ENCODE measurements around the gene PRKCH.
"Not testable (repeated sequence)": the region's sequence is repeated elsewhere in the genome, so short reads cannot be mapped to it uniquely, and the experiment has no call there.

Gene PRKCH

DNA sequence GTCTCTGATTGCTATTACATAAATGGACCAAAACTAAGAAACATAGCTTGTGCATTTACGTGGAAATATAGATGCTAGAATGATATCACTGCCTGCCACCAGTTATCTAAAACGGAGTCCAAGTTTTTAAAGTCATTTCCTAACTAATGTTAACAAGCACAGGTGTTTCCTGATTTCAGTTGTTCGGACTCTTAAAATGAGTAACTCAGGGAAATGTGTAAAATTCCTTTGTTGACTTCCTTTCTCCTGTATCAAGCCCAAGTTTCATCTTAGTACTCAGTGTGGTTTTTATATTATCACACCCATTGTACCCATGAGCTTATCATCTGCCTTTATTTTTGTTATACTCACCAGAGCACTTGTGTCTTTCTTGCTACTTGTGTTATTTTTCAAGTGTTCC lies 13.2 kb upstream of the PRKCH start:
- DNase-seq (ENCODE audit: low spot score) = no peak

DNA sequence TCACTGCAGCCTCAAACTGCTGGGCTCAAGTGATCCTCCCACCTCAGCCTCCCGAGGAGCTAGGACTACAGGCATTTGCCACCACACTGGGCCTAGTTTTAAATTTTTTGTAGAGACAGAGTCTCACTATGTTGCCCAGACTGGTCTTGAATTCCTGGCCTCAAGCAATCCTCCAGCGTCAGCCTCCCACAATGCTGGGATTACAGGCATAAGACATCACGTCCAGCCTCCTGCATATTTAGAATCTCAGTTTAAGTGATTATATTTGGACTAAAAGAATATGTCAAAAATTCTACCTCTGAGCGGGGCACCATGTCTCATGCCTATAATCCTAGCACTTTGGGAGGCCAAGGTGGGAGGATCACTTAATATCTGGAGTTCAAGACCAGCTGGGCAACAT lies 12.7 kb upstream of the PRKCH start:
- DNase-seq (ENCODE audit: low spot score) = not testable (repeated sequence)

DNA sequence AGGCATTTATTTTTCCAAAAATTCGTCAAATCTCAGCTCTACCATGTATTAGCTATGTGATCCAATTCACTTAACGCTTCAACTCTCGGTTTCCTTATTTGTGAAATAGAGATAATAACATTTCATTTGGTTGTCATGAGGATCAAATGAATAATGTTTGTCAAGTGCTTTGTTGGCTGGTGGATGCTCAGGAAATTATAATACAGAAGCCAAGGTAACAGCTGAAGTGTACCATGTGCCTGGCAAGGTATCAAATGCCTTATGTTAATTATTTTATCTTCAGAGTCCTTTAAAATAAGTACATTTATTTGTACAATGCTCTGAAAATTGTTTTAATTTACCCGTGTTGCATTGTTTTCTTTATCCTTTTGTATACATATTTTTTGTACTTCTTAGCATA lies 6.1 kb upstream of the PRKCH start:
- DNase-seq (ENCODE audit: low spot score) = no peak

DNA sequence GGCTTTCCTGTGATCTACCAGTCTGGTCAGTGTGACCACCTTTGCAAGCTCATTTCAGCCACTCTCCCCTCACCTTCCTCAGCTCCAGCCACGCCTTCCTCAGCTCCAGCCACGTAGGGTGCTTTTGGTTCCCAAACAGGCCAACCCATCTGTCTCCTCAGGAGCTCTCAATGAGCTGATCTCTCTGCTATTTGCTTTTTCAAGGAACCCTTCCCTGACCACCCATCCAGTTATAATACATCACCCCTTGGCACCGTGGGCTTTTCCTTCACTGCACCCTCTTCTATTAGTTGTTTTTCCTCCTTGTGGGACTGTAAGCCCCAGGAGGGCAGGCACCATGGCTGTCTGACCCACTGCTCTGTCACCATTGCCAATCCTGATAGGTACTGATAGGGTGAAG lies 2.3 kb upstream of the PRKCH start:
- no peak for DNase-seq (ENCODE audit: low spot score)

DNA sequence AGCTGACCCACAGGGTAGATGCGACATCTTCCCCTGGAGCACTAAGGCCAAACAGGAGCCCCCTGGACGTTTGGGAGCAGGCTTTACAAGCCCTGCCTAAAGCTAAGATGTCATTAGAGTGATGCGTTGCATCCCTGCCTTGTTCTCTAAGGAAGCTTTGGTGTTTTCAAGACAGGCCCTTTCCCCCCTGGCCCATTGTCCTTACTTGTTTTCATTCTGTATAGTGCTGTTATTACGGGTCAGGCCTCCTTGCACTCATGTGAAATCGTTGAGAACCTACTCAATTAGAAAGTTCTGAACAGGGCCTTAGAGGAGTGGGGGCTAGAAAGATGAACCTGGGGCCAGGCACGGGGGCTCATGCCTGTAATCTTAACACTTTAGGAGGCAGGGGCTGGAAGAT lies 1.7 kb upstream of the PRKCH start:
- no peak for DNase-seq (ENCODE audit: low spot score)

DNA sequence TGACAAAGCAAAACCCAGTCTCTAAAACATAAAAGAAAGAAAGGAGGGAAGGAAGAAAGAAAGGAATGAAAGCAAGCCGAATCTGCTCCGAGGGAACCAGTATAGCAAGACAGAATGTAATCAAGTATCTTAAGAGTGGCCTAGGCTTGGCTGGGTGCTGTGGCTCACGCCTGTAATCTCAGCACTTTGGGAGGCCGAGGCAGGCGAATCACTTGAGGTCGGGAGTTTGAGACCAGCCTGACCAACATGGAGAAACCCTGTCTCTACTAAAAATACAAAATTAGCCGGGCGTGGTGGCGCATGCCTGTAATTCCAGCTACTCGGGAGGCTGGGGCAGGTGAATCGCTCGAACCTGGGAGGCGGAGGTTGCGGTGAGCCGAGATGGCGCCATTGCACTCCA lies 1.2 kb upstream of the PRKCH start:
- not testable (repeated sequence) for DNase-seq (ENCODE audit: low spot score)

DNA sequence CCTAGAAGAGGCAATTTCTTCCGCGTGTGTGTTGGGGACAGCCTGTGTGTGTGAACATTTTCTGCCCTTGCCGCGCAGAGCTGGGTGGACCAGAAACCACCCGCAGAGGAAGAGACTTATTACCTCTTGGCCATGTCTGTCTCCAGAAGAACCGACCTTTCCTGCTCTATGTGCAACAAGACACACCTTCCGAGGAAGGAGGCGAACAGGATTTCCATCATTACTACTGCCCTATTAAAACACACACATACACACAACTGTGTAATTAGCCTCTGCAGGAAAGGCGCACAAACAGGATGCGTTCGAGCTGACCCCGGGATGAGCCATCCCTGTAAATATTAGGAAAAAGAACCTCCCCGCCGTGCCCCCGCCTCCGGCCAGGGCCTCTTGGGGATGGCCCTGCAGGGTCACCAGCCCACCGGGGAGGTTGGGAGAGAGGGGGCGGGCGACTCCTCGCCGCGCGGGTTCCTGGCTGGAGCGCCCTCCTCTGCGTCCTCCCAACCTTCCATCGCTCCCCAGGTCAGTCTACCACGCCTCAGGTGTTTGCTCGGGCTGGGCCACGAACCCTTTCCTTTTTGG lies 484 bp upstream of the PRKCH start:
- DNase-seq (ENCODE audit: low spot score) = peak; percentile 40

DNA sequence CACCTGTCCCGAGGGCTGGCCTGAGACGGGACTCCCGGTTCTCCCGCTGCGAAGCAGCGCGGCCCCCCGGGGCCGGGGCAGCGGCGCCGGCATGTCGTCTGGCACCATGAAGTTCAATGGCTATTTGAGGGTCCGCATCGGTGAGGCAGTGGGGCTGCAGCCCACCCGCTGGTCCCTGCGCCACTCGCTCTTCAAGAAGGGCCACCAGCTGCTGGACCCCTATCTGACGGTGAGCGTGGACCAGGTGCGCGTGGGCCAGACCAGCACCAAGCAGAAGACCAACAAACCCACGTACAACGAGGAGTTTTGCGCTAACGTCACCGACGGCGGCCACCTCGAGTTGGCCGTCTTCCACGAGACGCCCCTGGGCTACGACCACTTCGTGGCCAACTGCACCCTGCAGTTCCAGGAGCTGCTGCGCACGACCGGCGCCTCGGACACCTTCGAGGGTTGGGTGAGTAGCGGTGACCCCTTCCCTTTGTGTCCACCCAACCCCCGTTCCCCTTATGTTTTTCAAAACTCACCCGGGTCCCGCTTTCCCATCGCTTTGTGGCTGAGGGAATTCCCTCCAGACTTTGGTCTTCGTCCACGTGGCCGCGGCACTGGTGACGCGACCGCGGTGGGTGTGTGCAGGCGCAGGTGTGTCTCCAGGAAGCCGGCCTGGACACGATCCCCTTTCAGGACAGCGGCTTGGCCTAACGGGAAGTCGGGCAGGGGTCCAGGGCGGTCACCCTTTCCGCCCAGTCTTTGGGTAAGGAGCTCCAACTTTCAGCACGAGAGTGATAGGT lies 826 bp downstream of the PRKCH start:
- DNase-seq (ENCODE audit: low spot score) = peak; percentile 37

DNA sequence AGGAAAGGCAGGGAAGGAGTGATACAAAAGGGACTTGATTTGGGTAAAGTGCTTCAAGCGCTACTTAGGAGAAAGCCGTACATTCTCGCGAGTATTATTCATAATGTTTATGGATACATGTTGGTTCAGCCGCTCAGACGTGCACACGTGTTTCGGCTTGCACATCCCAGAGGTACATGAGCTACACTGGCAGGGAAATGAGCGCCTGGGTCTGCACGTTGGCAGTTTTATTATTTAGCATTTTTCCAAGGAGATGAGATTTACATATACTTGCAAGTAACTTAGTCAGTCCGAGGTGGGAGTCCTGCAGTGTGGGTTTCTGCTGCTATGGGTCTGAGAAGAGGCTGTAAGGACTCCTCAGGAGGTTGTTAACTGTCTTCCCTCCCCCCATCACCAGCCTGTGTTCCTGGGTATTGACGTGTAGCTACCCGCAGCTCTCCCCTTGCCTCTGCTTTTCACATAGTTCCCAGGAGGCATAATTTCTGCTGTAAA lies 1.5 kb downstream of the PRKCH start:
- DNase-seq (ENCODE audit: low spot score) = no peak

DNA sequence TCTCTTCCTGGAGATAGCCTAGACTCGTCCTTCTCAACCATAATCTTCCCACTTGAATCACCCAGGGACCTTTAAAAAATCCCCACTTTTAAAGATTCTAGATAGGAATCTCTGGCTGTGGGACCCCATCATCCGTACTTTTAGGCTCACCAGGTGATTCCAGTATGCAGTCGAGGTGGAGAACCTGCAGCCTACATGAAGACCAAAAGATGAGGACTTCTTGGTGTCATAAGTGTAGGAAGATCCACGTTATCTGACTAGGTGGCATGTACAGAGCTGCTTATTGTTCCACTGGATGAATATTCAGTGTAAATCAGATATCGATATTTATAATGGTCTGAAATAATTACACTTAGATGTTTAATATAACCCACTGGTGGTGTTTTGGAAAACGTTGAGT lies 2.6 kb downstream of the PRKCH start:
- DNase-seq (ENCODE audit: low spot score) = no peak

DNA sequence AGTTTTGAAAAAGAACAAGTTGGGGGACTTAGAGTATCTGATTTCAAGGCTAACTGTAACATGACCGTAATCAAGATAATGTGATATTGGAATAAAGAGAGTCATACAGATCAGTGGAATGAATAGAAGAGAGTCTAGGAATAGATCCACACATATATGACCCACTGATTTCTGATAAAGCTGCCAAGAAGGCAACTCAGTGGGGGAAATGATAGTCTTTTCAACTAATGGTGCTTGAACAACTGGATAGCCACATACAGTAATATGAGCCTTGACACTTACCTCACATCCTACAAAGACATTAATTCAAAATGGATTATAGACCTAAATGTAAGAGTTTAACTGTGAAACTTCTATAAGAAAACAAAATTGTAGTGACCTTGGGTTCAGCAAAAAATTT lies 3.8 kb downstream of the PRKCH start:
- DNase-seq (ENCODE audit: low spot score) = no peak

DNA sequence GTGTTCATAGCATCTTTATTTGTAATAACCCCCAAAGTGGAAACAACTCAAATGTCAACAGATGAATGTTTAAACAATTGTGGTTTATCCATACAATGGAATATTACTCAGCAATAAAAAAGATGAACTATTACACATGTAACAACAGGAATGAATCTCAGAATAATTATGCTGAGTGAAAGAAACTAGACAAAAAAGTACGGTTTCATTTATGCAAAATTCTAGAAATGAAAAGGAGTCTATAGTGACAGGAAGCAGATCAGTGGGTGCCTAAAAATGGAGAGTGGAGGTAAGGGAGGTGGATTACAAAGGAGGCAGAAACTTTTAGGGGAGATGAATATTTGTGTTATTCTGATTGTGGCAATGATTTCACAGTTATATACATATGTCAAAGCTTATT lies 4.8 kb downstream of the PRKCH start:
- no peak for DNase-seq (ENCODE audit: low spot score)

DNA sequence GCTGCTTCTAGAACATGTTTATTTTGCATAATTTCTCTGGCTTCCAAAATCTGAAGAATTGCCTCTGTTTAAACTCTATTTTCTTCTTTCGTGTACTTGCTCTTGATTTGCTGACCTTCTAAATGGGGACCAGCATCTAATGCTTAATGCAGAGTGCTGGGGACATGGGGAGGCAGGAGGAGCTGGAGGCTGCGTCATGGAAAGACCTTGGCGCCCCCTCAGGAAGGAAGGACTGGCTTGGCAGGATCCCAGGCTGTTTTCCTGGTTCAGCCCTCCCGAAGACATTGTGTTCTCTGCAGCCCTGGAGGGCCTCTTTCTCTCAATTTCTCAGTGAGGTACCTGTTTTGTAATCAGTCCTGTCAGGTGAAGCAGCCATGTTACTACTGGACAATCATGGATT lies 5.5 kb downstream of the PRKCH start:
- DNase-seq (ENCODE audit: low spot score) = no peak

DNA sequence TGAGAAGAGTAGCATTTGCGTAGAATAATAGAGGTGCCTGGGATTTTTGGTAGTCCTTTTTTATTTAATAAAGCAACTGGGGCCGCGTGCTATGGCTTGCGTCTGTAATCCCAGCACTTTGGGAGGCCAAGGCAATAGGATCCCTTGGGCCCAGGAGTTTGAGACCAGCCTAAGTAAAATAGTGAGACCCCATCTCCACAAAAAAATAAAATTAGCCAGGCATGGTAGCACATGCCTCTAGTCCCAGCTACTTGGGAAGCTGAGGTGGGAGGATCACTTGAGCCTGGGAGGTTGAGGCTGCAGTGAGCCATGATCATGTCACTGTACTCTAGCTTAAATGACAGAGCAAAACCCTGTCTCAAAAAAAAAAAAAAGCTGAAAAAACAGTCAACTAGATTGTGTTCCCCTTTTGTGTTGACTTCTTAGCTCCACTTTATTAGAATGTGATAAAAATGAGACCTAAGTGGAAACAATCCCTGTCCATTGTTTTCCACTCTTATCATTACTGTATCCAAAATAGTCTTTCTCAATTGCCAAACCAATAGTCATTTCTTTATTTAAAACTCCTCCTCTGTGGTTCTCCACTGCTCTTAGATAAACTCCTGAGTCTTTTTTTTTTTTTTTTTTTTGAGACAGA lies 7.4 kb downstream of the PRKCH start:
- no peak for DNase-seq (ENCODE audit: low spot score)

DNA sequence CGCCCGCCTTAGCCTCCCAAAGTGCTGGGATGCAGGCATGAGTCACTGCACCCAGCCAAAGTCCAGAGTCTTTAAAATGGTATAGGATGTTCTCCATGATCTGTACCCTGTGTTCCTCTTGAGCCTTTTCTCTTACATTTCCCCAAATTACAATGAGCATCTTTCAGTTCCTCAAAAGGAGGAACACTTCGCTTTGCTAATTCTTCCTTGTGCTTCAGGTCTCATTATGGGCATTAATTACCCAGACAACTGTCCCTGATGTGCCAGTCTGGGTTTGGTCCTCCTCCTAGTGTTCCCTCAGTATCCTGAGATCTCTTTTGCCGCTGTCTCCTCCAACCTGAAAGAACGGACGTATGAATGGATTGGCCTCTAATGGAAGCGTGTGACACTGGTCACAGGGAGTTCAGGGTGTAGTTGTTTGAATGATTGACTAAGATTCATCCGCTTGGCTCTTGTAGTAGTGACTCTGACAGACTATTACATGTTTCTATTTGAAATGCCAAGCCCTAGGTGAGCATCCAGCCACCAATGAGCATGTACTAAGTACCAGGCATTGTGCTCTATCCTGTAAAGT lies 8.2 kb downstream of the PRKCH start:
- DNase-seq (ENCODE audit: low spot score) = no peak

DNA sequence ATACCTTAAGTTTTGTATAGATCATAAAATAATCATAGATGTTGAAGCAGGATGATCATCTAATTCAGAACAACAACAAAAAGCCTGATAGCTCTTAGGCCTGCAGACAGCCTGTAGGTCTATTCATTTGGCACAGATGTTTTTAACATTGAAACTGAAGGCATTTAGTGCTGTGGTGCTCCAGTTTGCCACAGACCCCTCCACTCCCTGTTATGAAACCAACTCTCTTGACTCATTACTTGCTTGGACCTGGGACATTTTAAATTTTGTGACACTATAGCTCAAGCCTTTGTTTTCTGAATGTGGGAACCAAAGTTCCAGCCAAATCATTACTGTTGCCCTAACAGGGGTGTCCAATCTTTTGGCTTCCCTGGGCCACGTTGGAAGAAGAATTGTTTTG lies 9.1 kb downstream of the PRKCH start:
- DNase-seq (ENCODE audit: low spot score) = no peak

DNA sequence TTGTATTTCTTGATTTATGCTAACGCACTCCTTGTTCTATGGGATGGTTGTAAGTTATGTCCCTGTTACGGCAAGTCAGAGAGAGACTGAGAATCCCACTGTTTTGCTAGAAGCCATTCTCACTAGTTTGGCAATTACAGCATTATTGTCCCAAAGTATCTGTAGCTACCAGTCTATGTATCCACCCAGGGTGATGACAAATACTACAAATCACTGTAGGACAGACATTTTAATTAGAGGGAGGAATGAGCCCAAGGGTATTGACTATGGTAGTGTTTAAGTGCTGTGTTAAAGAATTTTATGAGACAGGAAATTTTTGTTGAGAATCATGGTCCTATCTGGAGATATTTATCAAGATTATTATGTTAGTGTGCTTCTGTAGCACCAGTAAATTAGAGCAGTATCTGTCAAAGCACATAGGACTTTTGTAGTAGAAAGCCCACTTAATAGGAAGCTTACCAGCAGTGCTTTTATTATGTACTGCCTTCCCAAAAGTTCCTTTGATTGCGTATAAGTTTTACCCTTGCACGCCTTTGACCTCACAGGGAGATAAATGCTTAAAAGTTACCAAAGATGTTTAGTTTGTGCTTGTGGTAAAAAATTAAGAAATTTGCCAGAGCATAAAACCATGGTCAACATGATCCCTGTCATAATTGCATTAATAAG lies 10.7 kb downstream of the PRKCH start:
- DNase-seq (ENCODE audit: low spot score) = no peak

DNA sequence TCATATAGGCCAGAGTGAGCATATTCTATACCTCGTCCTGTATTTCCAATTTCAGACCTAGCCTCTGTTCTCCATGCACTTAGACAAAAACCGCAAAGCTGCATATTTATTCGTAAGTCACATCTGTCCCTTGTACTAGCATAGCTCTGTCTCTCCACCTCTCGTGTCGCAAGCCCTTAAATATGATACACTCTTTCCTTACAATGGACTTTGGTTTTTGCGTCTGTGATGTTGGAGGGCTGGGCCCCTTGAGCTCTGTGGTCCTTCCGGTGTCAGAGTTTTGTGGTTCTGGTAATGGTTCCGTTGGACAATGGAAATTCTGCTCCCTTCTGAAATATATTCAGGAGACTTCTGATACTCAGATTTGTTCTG lies 11.3 kb downstream of the PRKCH start:
- no peak for DNase-seq (ENCODE audit: low spot score)

DNA sequence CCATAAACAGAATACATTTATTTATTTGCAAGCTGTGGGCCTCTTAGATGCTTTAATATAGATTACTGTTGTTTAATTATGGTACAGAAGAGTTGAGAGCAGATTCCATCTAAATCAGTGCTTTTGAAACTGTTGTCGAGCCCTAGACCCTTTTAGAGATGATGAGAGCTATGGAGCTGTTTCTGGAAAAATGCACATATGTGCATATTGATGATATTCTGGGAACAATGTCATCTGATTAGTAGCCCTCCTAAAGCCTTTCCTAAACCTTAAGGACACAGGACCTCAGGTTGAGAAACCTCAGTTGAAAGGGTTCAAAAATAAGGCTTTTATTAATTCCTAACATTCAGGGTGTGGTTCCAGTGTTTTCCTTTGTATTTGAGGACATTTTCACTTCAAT lies 11.7 kb downstream of the PRKCH start:
- no peak for DNase-seq (ENCODE audit: low spot score)

DNA sequence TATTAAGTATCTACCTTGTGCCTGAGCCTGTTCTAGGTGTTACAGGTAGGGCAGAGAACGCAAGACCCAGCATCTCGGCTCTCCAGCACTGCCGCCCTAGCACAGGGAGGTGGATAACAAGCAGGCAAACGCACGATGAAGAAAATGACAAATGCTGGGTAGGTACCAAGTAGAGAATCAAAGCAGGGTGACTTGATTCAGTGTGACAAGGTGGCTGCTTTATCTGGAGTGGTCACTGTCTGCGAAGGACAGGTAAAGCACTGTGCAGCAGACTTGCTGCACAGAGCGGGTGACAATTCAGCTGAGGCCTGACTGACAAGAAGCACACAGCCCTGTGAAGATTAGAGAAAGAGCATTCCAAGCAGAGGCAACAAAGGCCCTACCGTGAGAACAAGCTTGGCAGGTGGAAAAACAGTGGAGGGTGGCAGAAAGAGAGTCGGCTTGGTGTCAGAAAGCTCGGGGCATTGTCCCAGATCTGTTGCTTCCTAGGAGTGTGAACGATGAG lies 12.9 kb downstream of the PRKCH start:
- no peak for DNase-seq (ENCODE audit: low spot score)

DNA sequence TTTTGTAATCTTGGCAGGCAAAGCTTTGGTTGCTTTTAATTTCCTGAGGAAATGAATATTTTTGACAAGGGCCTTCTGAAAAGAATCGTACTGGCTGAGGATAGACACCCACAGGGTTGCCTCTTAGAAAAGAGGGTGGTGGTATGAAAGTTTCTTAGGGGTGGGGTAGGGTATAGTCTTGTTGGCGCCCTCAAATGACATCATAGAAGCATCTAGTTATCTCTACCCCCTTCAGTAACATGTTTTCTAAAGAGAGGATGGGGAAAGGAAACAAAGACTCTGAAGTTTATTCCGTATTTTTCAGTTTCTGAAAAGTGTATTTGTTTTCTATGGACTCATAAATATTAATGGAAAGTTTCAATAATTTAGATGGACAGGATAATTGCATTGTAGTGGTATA lies 13.7 kb downstream of the PRKCH start:
- no peak for DNase-seq (ENCODE audit: low spot score)

DNA sequence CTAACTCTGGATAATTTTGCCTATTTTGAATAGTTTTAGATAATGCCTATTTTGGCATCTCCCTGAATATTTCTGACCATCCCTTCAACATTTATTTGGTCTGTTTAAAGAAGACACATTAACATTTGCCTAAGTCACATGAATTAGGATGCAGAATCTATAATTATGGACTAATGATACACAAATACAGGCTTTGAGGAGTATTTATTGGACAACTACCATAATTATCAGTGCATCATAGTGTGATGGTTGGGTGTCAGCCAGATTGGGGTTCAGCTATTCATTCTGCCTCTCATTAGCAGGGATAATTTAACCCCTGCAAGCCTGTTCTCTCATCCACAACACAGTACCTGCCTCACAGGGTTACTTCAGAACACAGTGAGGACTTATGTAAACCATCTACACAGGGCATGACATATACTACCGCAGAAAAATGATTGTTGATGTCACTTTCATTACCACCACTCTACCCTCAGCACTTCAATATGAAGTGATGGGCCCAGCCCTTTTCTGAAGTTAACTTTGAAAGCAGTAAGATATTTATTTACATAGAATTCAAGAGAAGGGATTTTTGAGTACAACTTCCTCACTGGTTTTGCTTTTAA lies 14.4 kb downstream of the PRKCH start:
- no peak for DNase-seq (ENCODE audit: low spot score)
